Endothelial cell of umbilical vein (primary cell): Measurements from ENCODE around the gene ZMPSTE24. TPM values are rescaled to one million over a fixed set of nuclear protein-coding genes. Genes with fewer than 3 reads are reported as not detected.

ENCODE experiments used
- BruUV-seq: library from RNA; stranded (reverse); fragments of 400-500 nt; replicated peaks from 2 replicates; lab custom pipeline; 2021; lab: Mats Ljungman, UMichigan
- CTCF ChIA-PET: fragments of 300-600, 350-600 bp; sonication (Branson Sonifier 250); formaldehyde crosslinking; loops from one replicate; lab custom pipeline; 2021; ENCODE audit warnings: antibody characterized with exemption, inconsistent platforms; lab: Charles Lee
- POLR2A ChIA-PET: fragments of 300-600, 350-600 bp; sonication (Branson Sonifier 250); formaldehyde crosslinking; loops from one replicate; lab custom pipeline; 2021; ENCODE audit warnings: antibody characterized with exemption, inconsistent platforms; lab: Charles Lee
- DNase-seq: peaks from one replicate; pipeline ENCODE4 v3.0.0-alpha.2; 2011; ENCODE audit warnings: low read depth, low spot score
- FAIRE-seq: peaks from 2 replicates; lab custom pipeline; 2011; peaks lifted over from hg19 to GRCh38; lab: Jason Lieb, UNC
- H2AFZ ChIP-seq: 2 replicates; pipeline ENCODE4 v1.6.0; 2012; ENCODE audit warnings: low read depth, low read length, control low read depth, inconsistent platforms
- H3K27ac ChIP-seq: 2 replicates; pipeline ENCODE4 v1.5.1; 2011; ENCODE audit warnings: low read depth, mild to moderate bottlenecking, control low read depth, low read length, moderate library complexity; ENCODE audit not compliant: insufficient read depth
- H3K27me3 ChIP-seq, 2 experiments: 2 replicates each; pipeline versions ENCODE4 v1.6.0 to v1.6.1; 2011; ENCODE audit warnings: low read length in 2 of 2, mixed read lengths in 1 of 2; ENCODE audit not compliant: control insufficient read depth in 2 of 2, insufficient read depth in 2 of 2
- H3K36me3 ChIP-seq, 2 experiments: 2 replicates in 1 of 2; 3 replicates in 1 of 2; pipeline ENCODE4 v1.5.1; 2011; ENCODE audit warnings: low read length in 2 of 2, mild to moderate bottlenecking in 1 of 2, moderate library complexity in 1 of 2; ENCODE audit not compliant: control insufficient read depth in 2 of 2, insufficient read depth in 2 of 2; ENCODE audit errors: extremely low read depth in 1 of 2
- H3K4me1 ChIP-seq: 3 replicates; pipeline ENCODE4 v1.5.1; 2011; ENCODE audit warnings: mild to moderate bottlenecking, low read length; ENCODE audit not compliant: control insufficient read depth, insufficient read depth; ENCODE audit errors: extremely low read depth
- H3K4me2 ChIP-seq: 2 replicates; pipeline ENCODE4 v1.6.1; 2011; ENCODE audit warnings: low read length, control low read depth, mixed read lengths; ENCODE audit not compliant: insufficient read depth
- H3K4me3 ChIP-seq, 3 experiments: fragments of 200-600 bp in 1 of 3; sonication (generic), shearing (Covaris generic) in 1 of 3; replicated peaks in 1 of 3; 2 replicates each; pipeline ENCODE4 v1.5.1; 2011 to 2016; ENCODE audit warnings: control low read depth in 3 of 3, low read length in 3 of 3, mild to moderate bottlenecking in 2 of 3, inconsistent platforms in 1 of 3, low read depth in 1 of 3, moderate library complexity in 1 of 3; ENCODE audit not compliant: insufficient read depth in 1 of 3
- H3K79me2 ChIP-seq: 2 replicates; pipeline ENCODE4 v1.6.0; 2012; ENCODE audit warnings: low read length, inconsistent platforms; ENCODE audit not compliant: control insufficient read depth, insufficient read depth
- H3K9ac ChIP-seq: replicated peaks from 2 replicates; pipeline ENCODE3; 2011; ENCODE audit warnings: low read length, control low read depth; ENCODE audit not compliant: insufficient read depth; ENCODE audit errors: extremely low read depth
- H3K9me1 ChIP-seq: replicated peaks from 3 replicates; pipeline ENCODE4 v1.6.0; 2011; ENCODE audit warnings: mild to moderate bottlenecking, low read length; ENCODE audit not compliant: control insufficient read depth, insufficient read depth; ENCODE audit errors: extremely low read depth
- H3K9me3 ChIP-seq: replicated peaks from 2 replicates; pipeline ENCODE4 v1.5.1; 2012; ENCODE audit warnings: low read length, inconsistent platforms; ENCODE audit not compliant: control insufficient read depth, insufficient read depth
- H4K20me1 ChIP-seq: replicated peaks from 2 replicates; pipeline ENCODE3; 2011; ENCODE audit warnings: mild to moderate bottlenecking, low read length; ENCODE audit not compliant: control insufficient read depth, insufficient read depth; ENCODE audit errors: extremely low read depth
- EZH2 ChIP-seq: IDR thresholded peaks from 2 replicates; pipeline ENCODE4 v1.6.1; 2012; ENCODE audit warnings: borderline replicate concordance, low read depth, mild to moderate bottlenecking, moderate library complexity, low read length, inconsistent platforms; ENCODE audit not compliant: severe bottlenecking
- FOS ChIP-seq: IDR thresholded peaks from 2 replicates; pipeline ENCODE4 v1.6.1; 2011; ENCODE audit warnings: mild to moderate bottlenecking, low read length, moderate library complexity, borderline replicate concordance; ENCODE audit not compliant: insufficient read depth
- GATA2 ChIP-seq: IDR thresholded peaks from 2 replicates; pipeline ENCODE4 v1.7.0; 2011; ENCODE audit warnings: low read depth, mild to moderate bottlenecking, moderate library complexity, mixed read lengths, low read length; ENCODE audit not compliant: insufficient read length, insufficient read depth
- JUN ChIP-seq: IDR thresholded peaks from 2 replicates; pipeline ENCODE4 v1.6.1; 2011; ENCODE audit warnings: borderline replicate concordance, low read depth; ENCODE audit not compliant: insufficient read length, insufficient read depth
- MYC ChIP-seq: IDR thresholded peaks from one replicate; pipeline ENCODE4 v1.6.1; 2011; ENCODE audit warnings: mild to moderate bottlenecking, low read depth, low read length
- POLR2A ChIP-seq: IDR thresholded peaks from 2 replicates; pipeline ENCODE4 v1.6.1; 2012; ENCODE audit warnings: low read depth, mild to moderate bottlenecking, control low read depth, low read length
- POLR2AphosphoS5 ChIP-seq: IDR thresholded peaks from 2 replicates; pipeline ENCODE4 v1.6.1; 2012; ENCODE audit warnings: low read depth, mild to moderate bottlenecking, control low read depth, low read length, moderate library complexity; ENCODE audit not compliant: insufficient read depth
- dilution Hi-C: fragments of 300-500 bp; cut with MboI; formaldehyde crosslinking; loops from one replicate; pipeline ENCODE4 v1.15.0; 2019; ENCODE audit warnings: low sequenced_read_pairs; ENCODE audit not compliant: extremely low pct_ligation_motif_present
- intact Hi-C: fragments of 100-400 bp; cut with micrococcal nuclease; formaldehyde crosslinking; loops from one replicate; pipeline ENCODE4 v1.10.0; 2022
- polyA plus RNA-seq, 4 experiments: library from polyadenylated mRNA; depleted of rRNA in 3 of 4; stranded (reverse) in 3 of 4; unstranded in 1 of 4; fragments of >200 nt; gene quantifications; 2 replicates each; pipeline versions ENCODE4 v1.2.1 to v1.2.3, GENCODE V29; 2011 to 2012; ENCODE audit warnings: missing spikeins in 1 of 4
- total RNA-seq: library from RNA; stranded (reverse); gene quantifications from 2 replicates; pipeline ENCODE4 v1.2.3, GENCODE V29; 2021
- TF ChIP-seq, protein P1 (sequence below): IDR thresholded peaks from 2 replicates; pipeline ENCODE4 v1.6.1; 2011; ENCODE audit not compliant: insufficient read depth, insufficient read length
- TF ChIP-seq, protein P2 (sequence below), 2 donors: IDR thresholded peaks; 1 replicate in 1 of 2; 2 replicates in 1 of 2; pipeline ENCODE4 v1.5.1; 2011; ENCODE audit warnings: low read length in 2 of 2, mild to moderate bottlenecking in 2 of 2, moderate library complexity in 2 of 2, control low read depth in 1 of 2, inconsistent platforms in 1 of 2, low read depth in 1 of 2; ENCODE audit not compliant: insufficient read depth in 1 of 2; ENCODE audit errors: extremely low read depth in 1 of 2

Gene ZMPSTE24
- total and polyA plus RNA-seq, 2 donors (not counting 3 experiments of a cell fraction or from before 2014, with no cell fraction given) = 16.9 to 44.7 TPM

DNA sequence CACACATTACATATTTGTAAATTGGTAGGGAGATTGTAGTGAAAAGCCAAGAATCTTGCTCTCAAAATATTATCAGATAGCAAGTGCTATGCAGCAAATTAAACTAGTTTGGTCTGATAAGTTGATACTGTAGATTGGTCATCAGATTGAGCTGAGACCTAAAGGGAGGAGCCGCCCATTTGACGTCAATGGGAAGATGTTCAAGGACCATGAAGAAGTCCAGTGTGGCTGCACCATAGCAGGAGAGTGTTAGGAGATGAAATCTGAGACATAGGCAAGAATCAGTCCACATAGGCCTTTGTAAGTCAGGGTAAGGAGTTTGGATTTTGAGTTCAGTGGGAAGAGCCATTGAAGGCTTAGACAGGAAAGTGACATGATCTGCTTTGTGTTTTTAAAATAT lies 16.3 kb downstream of the ZMPSTE24 start:
- Histone ChIP-seq H3K4me1 (no peaks in the 10 kb centered on the region), H3K4me2 (no peak overlapping the region), H3K9ac (no peak overlapping the region), H3K79me2 (peaks cover 1% of the 10 kb centered on the region), H3K9me3 (no peaks in the 10 kb centered on the region), H3K9me1 (no peaks in the 10 kb centered on the region), H3K27me3 (no peaks in the 10 kb centered on the region), H4K20me1 (no peaks in the 10 kb centered on the region), H2AFZ (no peak overlapping the region), H3K4me3 (no peak overlapping the region), H3K36me3 (peaks cover 17 to 22% of the 10 kb centered on the region in 2 experiments), H3K27ac (no peak overlapping the region)
- ChIA-PET POLR2A (no interaction called here), CTCF (interaction anchor here (1.7 to 1.9 kb wide), 2 partner anchors 64 to 130 kb away, joined by 5 to 6 read pairs; no protein-coding TSS in a partner anchor)
- DNase-seq (no peak), FAIRE-seq (no peak)
- no TSS peak for BruUV-seq
- intact Hi-C loops = no loop called here
- dilution Hi-C loops = no loop called here
- TF ChIP-seq POLR2A (no peak), MYC (no peak), GATA2 (no peak), JUN (no peak), POLR2AphosphoS5 (no peak), FOS (no peak), EZH2 (no peak)
- TF ChIP-seq, protein P1, sequence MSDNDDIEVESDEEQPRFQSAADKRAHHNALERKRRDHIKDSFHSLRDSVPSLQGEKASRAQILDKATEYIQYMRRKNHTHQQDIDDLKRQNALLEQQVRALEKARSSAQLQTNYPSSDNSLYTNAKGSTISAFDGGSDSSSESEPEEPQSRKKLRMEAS = no peak
- TF ChIP-seq, protein P2, sequence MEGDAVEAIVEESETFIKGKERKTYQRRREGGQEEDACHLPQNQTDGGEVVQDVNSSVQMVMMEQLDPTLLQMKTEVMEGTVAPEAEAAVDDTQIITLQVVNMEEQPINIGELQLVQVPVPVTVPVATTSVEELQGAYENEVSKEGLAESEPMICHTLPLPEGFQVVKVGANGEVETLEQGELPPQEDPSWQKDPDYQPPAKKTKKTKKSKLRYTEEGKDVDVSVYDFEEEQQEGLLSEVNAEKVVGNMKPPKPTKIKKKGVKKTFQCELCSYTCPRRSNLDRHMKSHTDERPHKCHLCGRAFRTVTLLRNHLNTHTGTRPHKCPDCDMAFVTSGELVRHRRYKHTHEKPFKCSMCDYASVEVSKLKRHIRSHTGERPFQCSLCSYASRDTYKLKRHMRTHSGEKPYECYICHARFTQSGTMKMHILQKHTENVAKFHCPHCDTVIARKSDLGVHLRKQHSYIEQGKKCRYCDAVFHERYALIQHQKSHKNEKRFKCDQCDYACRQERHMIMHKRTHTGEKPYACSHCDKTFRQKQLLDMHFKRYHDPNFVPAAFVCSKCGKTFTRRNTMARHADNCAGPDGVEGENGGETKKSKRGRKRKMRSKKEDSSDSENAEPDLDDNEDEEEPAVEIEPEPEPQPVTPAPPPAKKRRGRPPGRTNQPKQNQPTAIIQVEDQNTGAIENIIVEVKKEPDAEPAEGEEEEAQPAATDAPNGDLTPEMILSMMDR (IDR thresholded peaks at IDR 0.05; ENCODE audit: extremely low read depth in 1 of 2, insufficient read depth in 1 of 2, low read depth in 1 of 2, low read length in 2 of 2) = no peak
